Colonic mucosa (tissue), 4 donors: Measurements from ENCODE around the gene KRTAP9-9. TPM values are rescaled to one million over a fixed set of nuclear protein-coding genes. Genes with fewer than 3 reads are reported as not detected.
"Not testable (repeated sequence)": the region's sequence is repeated elsewhere in the genome, so short reads cannot be mapped to it uniquely, and the experiment has no call there.

Experiments
- DNase-seq: peaks from one replicate; pipeline ENCODE4 v3.0.0-alpha.2; 2020
- H3K27ac ChIP-seq: fragments of 200-600 bp; one replicate; pipeline ENCODE4 v1.8.0; 2021
- H3K27me3 ChIP-seq: fragments of 200-600 bp; one replicate; pipeline ENCODE4 v1.8.0; 2021
- H3K36me3 ChIP-seq: fragments of 200-600 bp; one replicate; pipeline ENCODE4 v1.8.0; 2021
- H3K4me1 ChIP-seq: fragments of 200-600 bp; one replicate; pipeline ENCODE4 v1.8.0; 2021; ENCODE audit warnings: mild to moderate bottlenecking
- H3K4me3 ChIP-seq: fragments of 200-600 bp; one replicate; pipeline ENCODE4 v1.8.0; 2021
- H3K9ac ChIP-seq, 2 donors: one replicate each; pipeline ENCODE4 v1.7.0; 2013; ENCODE audit warnings: control low read depth in 2 of 2, low read depth in 2 of 2, low read length in 2 of 2
- H3K9me3 ChIP-seq: fragments of 200-600 bp; one replicate; pipeline ENCODE4 v1.8.0; 2021
- intact Hi-C: fragments of 100-400 bp; cut with DNase I; formaldehyde crosslinking; loops from one replicate; pipeline ENCODE4 v1.14.1; 2022
- total RNA-seq, 2 donors: library from RNA; stranded (reverse); fragmentation: NEBNext Ultra II Directional in 1 of 2; extraction: Animal tissue kit (Norgen Biotek cat#: 25700) in 1 of 2; gene quantifications; one replicate each; pipeline ENCODE4 v1.2.1, GENCODE V29; 2021
- TF ChIP-seq, protein P1 (sequence below): fragments of 200-600 bp; IDR thresholded peaks from one replicate; pipeline ENCODE4 v1.8.0; 2022; ENCODE audit warnings: antibody characterized with exemption, mild to moderate bottlenecking
- donor health status: healthy.
- donor health status: DM: no; HTN: no; CAD: no.
- donor health status: DM: no; HTN: no; CAD: no.

The KRTAP9-9 gene
- total RNA-seq, 2 donors from 2014 or later, result not detected

DNA sequence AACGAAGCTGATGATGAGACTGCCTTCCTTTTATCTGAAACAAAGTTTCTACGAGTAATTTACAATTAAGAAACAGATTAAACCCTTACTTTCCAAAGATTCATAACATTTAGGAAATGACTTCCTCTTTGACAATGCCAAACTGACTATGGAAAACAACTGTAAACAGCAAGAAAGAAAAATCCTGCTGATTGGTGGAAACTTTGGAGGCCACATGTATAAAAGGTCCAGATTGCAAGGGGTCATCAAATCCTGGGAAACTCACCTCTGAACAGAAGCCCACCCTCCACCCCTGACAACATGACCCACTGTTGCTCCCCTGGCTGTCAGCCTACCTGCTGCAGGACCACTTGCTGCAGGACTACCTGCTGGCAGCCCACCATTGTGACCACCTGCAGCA is 9.9 kb downstream of the KRTAP9-9 start, which contains the start of gene KRTAP9-6:
KRTAP9-6 (plus strand) TSS at position 301 of the 400 bp plus-strand sequence; CDS start at position 301, 0 bp downstream.
- no peaks in the 10 kb centered on the region for H3K4me1 ChIP-seq
- no peak within 1 kb of the TSS for H3K27ac ChIP-seq
- TF ChIP-seq, protein P1, sequence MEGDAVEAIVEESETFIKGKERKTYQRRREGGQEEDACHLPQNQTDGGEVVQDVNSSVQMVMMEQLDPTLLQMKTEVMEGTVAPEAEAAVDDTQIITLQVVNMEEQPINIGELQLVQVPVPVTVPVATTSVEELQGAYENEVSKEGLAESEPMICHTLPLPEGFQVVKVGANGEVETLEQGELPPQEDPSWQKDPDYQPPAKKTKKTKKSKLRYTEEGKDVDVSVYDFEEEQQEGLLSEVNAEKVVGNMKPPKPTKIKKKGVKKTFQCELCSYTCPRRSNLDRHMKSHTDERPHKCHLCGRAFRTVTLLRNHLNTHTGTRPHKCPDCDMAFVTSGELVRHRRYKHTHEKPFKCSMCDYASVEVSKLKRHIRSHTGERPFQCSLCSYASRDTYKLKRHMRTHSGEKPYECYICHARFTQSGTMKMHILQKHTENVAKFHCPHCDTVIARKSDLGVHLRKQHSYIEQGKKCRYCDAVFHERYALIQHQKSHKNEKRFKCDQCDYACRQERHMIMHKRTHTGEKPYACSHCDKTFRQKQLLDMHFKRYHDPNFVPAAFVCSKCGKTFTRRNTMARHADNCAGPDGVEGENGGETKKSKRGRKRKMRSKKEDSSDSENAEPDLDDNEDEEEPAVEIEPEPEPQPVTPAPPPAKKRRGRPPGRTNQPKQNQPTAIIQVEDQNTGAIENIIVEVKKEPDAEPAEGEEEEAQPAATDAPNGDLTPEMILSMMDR, result no peak
- H3K27me3 ChIP-seq, result no peaks in the 10 kb centered on the region
- no peak for DNase-seq
- no peak within 1 kb of the TSS for H3K4me3 ChIP-seq
- H3K36me3 ChIP-seq, result no peaks in the 10 kb centered on the region
- no peaks in the 10 kb centered on the region for H3K9me3 ChIP-seq
- intact Hi-C loops, result loop anchor here (2.0 kb wide), 1 partner anchor 14 kb away; no protein-coding TSS in a partner anchor
- no peak within 1 kb of the TSS for H3K9ac ChIP-seq

DNA sequence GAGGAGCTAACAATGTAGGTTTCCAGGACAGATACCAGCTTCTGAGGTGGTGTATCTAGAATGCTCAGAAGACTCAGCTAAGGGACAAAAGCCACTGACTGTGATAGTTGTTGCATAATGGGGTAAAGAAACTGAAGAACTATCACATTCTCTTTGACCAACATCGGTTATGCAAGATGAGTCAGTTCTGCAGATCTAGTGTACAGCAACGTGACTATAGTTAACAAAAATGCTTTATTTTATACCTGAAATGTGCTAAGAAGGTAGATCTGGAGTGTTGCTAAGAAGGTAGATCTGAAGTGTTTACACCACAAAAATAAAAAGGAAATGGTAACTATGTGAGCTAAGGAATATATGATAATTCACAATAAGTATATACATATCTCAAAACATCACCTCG is 12.5 kb downstream of the KRTAP9-9 start:
- Histone ChIP-seq H3K27me3 (no peaks in the 10 kb centered on the region), H3K27ac (no peak overlapping the region), H3K4me1 (no peaks in the 10 kb centered on the region), H3K9ac (no peak overlapping the region), H3K36me3 (no peaks in the 10 kb centered on the region), H3K4me3 (no peak overlapping the region), H3K9me3 (no peaks in the 10 kb centered on the region)
- TF ChIP-seq, protein P1, result no peak
- DNase-seq, result no peak
- intact Hi-C loops, result no loop called here

DNA sequence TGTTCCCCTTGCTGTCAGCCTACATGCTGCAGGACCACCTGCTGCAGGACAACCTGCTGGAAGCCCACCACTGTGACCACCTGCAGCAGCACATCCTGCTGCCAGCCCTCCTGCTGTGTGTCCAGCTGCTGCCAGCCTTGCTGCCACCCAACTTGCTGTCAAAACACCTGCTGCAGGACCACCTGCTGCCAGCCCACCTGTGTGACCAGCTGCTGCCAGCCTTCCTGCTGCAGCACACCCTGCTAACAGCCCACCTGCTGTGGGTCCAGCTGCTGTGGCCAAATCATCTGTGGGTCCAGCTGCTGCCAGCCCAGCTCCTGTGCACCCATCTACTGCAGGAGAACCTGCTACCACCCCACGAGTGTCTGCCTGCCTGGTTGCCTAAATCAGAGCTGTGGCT is 16.1 kb downstream of the KRTAP9-9 start:
- H3K4me1 ChIP-seq, H3K27ac ChIP-seq, H3K36me3 ChIP-seq, DNase-seq, H3K4me3 ChIP-seq, H3K9me3 ChIP-seq, intact Hi-C loops, H3K9ac ChIP-seq, H3K27me3 ChIP-seq: not testable (repeated sequence)

DNA sequence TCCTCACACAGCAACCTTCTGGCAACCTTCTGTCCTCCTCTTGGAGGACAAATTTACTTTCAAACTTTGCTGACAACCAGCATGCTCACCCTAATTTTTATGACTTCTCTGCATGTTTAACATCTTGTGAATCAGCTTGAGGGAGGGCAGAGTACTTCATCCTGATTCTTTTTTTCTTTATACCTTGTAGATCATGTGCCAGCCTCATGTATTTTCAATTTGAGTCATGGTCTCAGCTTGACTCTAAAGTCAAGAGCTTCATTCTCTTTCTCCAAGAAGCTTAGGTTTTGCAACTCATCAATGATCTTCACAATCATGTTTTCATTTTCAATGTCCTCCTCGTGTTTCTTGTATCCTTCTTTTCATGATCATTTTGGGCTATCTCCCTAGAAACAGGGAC is 16.7 kb downstream of the KRTAP9-9 start:
- intact Hi-C loops, result no loop called here
- H3K36me3 ChIP-seq, result no peaks in the 10 kb centered on the region
- TF ChIP-seq, protein P1, result no peak

DNA sequence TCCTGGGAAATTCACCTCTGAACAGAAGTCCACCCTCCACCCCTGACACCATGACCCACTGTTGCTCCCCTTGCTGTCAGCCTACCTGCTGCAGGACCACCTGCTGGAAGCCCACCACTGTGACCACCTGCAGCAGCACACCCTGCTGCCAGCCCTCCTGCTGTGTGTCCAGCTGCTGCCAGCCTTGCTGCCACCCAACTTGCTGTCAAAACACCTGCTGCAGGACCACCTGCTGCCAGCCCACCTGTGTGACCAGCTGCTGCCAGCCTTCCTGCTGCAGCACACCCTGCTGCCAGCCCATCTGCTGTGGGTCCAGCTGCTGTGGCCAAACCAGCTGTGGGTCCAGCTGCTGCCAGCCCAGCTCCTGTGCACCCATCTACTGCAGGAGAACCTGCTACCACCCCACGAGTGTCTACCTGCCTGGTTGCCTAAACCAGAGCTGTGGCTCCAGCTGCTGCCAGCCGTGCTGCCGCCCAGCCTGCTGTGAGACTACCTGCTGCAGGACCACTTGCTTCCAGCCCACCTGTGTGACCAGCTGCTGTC is 20.5 kb downstream of the KRTAP9-9 start, which contains the start of gene KRTAP9-7:
KRTAP9-7 (plus strand) TSS at position 51 of the 543 bp plus-strand sequence; CDS start at position 51, 0 bp downstream.
- H3K4me3 ChIP-seq, H3K9me3 ChIP-seq, DNase-seq, H3K27ac ChIP-seq, H3K36me3 ChIP-seq, H3K9ac ChIP-seq, H3K27me3 ChIP-seq, H3K4me1 ChIP-seq, intact Hi-C loops: not testable (repeated sequence)

More for the DNA sequence above, 16.7 kb downstream of the KRTAP9-9 start:
- H3K4me1 ChIP-seq, result no peaks in the 10 kb centered on the region
- H3K9ac ChIP-seq, result no peak overlapping the region
- no peak overlapping the region for H3K4me3 ChIP-seq
- no peak for DNase-seq
- H3K27ac ChIP-seq, result no peak overlapping the region
- H3K27me3 ChIP-seq, result no peaks in the 10 kb centered on the region
- H3K9me3 ChIP-seq, result no peaks in the 10 kb centered on the region

DNA sequence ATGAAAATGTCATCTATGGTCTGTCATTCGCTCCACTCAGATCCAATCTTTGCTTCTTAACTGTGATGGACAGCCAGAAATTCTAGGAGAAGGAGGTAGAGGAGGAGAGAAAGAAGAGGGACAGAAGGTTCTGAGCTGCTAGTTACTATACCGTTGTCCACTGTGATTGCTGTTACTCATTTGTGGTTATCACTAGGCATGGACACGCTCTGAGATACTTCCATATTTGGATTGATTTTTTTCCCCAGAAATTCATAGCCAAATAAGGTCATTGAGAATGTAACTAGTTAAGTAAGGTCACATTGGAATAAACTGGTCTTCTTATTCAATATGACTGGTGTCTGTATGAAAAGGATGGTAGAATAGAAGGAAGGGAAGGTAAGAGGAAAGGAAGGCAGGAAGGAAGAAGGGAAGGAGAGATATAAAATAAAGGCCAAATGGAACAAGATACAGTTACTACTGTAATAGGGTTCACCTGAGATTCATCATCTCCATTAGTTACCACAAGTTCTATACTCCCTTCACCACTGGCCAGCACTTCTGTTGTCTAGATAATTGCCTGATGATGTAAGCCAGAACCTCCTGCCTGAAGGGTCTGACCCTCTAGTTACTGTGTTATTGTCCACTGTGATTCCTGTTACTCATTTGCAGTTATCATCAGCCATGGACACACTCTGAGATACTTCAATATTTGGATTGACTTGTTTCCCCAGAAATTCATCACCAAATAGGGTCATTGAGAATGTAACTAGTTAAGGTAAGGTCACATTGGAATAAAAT is 23.2 kb downstream of the KRTAP9-9 start:
- intact Hi-C loops, result loop anchor here (2.0 kb wide), 1 partner anchor 14 kb away; the partner anchor contains the start of gene KRTAP9-6
- no peaks in the 10 kb centered on the region for H3K36me3 ChIP-seq
- TF ChIP-seq, protein P1, result no peak
- H3K4me3 ChIP-seq, result no peak overlapping the region
- H3K4me1 ChIP-seq, result no peaks in the 10 kb centered on the region
- no peaks in the 10 kb centered on the region for H3K27me3 ChIP-seq
- H3K9ac ChIP-seq, result no peak overlapping the region
- no peak overlapping the region for H3K27ac ChIP-seq
- H3K9me3 ChIP-seq, result no peaks in the 10 kb centered on the region
- no peak for DNase-seq
